Common myeloid progenitor, CD34-positive (primary cell): ENCODE measurements around the gene RGS2.

ENCODE experiments used
- CTCF ChIA-PET: fragments of 350-600 bp; sonication (Branson Sonifier 250); formaldehyde crosslinking; loops from one replicate; lab custom pipeline; 2021; ENCODE audit warnings: antibody characterized with exemption; lab: Charles Lee
- POLR2A ChIA-PET: fragments of 350-600 bp; sonication (Branson Sonifier 250); formaldehyde crosslinking; loops from one replicate; lab custom pipeline; 2021; ENCODE audit warnings: antibody characterized with exemption; lab: Charles Lee
- DNase-seq, 3 donors: peaks; one replicate each; pipeline versions ENCODE4 v3.0.0 to v3.0.0-alpha.2; 2013
- H3K27ac ChIP-seq, 2 experiments: 1 replicate in 1 of 2; 2 replicates in 1 of 2; pipeline ENCODE4 v1.7.0; 2013; ENCODE audit warnings: inconsistent platforms in 2 of 2, low read length in 2 of 2, mild to moderate bottlenecking in 2 of 2, low read depth in 1 of 2, moderate library complexity in 1 of 2; ENCODE audit not compliant: severe bottlenecking in 2 of 2, insufficient read depth in 1 of 2, poor library complexity in 1 of 2
- H3K27me3 ChIP-seq, 5 experiments: replicated peaks in 2 of 5; 1 replicate in 3 of 5; 2 replicates in 2 of 5; pipeline versions ENCODE4 v1.6.1 to v1.7.0; 2013; ENCODE audit warnings: low read length in 4 of 5, mild to moderate bottlenecking in 2 of 5, moderate library complexity in 2 of 5, inconsistent platforms in 1 of 5; ENCODE audit not compliant: insufficient read depth in 5 of 5, control insufficient read depth in 4 of 5
- H3K36me3 ChIP-seq, 4 experiments: 1 replicate in 2 of 4; 2 replicates in 2 of 4; pipeline versions ENCODE4 v1.6.1 to v1.7.0; 2013; ENCODE audit warnings: low read length in 3 of 4, control low read depth in 1 of 4, mild to moderate bottlenecking in 1 of 4; ENCODE audit not compliant: control insufficient read depth in 4 of 4, insufficient read depth in 4 of 4
- H3K4me1 ChIP-seq, 4 experiments: 1 replicate in 3 of 4; 2 replicates in 1 of 4; pipeline versions ENCODE4 v1.6.1 to v1.7.1; 2013; ENCODE audit warnings: low read length in 3 of 4, mild to moderate bottlenecking in 3 of 4, control low read depth in 1 of 4, inconsistent platforms in 1 of 4, moderate library complexity in 1 of 4; ENCODE audit not compliant: control insufficient read depth in 4 of 4, insufficient read depth in 4 of 4; ENCODE audit errors: control extremely low read depth in 1 of 4
- H3K4me3 ChIP-seq, 7 experiments: 1 replicate in 4 of 7; 2 replicates in 3 of 7; pipeline versions ENCODE4 v1.5.1 to v1.7.0; 2013; ENCODE audit warnings: mild to moderate bottlenecking in 7 of 7, low read length in 6 of 7, moderate library complexity in 6 of 7, inconsistent platforms in 2 of 7, low read depth in 2 of 7, control low read depth in 1 of 7; ENCODE audit not compliant: insufficient read depth in 4 of 7, control insufficient read depth in 1 of 7; ENCODE audit errors: extremely low read depth in 1 of 7
- H3K9me3 ChIP-seq, 5 experiments: 1 replicate in 4 of 5; 2 replicates in 1 of 5; pipeline versions ENCODE4 v1.6.1 to v1.7.1; 2013; ENCODE audit warnings: low read length in 4 of 5, mild to moderate bottlenecking in 2 of 5, inconsistent platforms in 1 of 5, low read depth in 1 of 5, moderate library complexity in 1 of 5; ENCODE audit not compliant: control insufficient read depth in 4 of 5, insufficient read depth in 2 of 5; ENCODE audit errors: control extremely low read depth in 1 of 5
- WGBS: methylation state at CpG from one replicate; pipeline ENCODE4 v1.1.5; 2013; ENCODE audit not compliant: insufficient coverage; 5-methylcytosine and 5-hydroxymethylcytosine counted together

Gene RGS2

DNA sequence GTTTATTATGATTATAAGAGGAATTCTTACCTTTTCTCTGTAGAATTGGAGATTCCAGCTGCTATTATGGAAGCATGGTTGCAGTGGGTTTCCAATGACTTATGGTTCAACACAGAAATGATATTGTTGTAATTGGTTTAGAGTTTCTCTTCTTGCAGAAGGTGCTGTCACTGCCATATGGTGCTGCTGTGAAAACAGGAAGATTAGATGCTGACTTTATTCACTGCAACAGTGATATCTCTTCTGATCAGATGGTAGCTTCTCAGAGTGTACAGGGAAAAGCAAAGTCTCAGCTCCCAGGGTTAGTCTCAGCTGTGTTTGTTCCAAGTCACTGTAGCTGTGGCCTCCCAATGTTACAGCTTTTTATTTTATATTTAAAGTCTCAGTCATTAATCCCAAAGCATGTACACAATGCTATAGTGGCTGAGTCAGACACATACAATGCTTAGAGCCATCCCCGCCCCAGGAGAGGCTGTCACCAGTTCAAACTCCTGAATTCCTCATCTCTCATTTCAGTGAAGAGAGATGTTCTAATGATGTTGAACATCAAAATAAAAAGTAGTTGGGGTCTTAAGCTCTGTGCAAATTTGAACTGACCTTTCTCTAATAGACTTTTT, 42.7 kb upstream of the RGS2 start:
- Histone ChIP-seq H3K27me3 (no peaks in the 10 kb centered on the region), H3K4me3 (no peak overlapping the region), H3K4me1 (no peaks in the 10 kb centered on the region), H3K36me3 (no peaks in the 10 kb centered on the region), H3K27ac (no peak overlapping the region), H3K9me3 (no peaks in the 10 kb centered on the region)
- WGBS: no CpG with 5 or more reads among the region's 1 CpG
- peak in 1 of 3 donors; percentile 1 for DNase-seq
- ChIA-PET POLR2A (no interaction called here), CTCF (interaction anchor here (1.5 kb wide), 1 partner anchor 41 kb away, joined by 4 read pairs; no protein-coding TSS in a partner anchor)

DNA sequence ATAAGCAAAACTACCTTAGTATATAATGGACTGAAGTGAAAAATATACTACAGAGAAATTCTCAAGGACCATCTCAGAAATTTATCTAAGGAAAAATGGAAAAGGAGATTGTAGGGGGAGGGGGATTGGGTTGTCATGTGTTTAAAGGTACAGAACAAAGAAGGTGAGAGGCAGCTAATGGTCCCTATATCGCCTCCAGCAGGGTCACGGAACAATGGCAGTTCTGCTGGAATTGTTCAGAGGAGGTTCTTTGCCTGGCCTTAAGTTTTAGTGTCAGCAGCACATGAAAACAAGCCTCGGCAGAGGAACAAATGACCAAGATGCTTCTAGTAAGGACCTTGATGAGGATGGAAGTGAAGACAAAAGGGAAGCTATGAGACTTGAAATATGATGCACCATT, 42.0 kb upstream of the RGS2 start:
- Histone ChIP-seq H3K4me3 (no peak overlapping the region), H3K4me1 (no peaks in the 10 kb centered on the region), H3K27me3 (no peaks in the 10 kb centered on the region), H3K36me3 (no peaks in the 10 kb centered on the region), H3K27ac (no peak overlapping the region), H3K9me3 (no peaks in the 10 kb centered on the region)
- CTCF ChIA-PET: no interaction called here
- no peak for DNase-seq
- 100% methylated on average over 3 of the region's 3 CpGs for WGBS
- POLR2A ChIA-PET: no interaction called here

DNA sequence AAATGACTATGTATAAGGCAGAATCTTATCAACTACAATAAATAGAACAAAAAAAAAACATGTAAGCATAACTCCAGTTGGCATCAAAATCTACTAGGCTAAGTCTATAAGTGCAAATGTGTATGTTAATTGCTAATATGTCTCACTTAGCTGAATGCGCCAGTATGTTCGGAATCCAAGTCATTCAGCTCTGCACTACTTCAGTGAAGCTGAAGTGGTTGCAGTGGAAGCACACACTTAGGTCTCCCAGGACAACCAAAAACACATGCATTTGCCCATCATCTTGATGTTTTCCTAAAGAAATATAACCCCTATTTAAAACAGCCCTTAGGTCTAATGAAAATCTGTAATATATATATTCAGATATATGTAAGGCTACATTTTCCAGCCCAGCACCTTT, 41.0 kb upstream of the RGS2 start:
- ChIA-PET POLR2A (no interaction called here), CTCF (no interaction called here)
- DNase-seq: no peak

DNA sequence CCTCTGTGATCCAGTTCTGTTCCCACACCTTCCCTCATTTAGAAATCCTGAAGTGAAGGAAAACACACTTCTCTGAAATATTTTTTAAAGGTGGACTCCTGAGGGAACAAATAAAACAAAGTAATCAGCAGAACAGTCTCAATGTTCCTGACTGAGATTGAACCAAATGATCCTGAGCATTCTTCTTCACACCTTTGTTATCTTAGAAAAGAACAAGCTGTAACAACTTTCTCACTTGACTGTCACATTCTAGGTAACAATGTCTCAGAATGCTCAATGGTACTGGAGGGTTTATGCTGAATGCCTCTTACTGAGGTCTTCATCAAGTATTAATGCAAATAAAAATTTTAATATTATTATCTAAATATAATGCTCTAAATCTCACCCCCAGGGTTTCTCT, 40.4 kb upstream of the RGS2 start:
- no peaks in the 10 kb centered on the region for H3K9me3 ChIP-seq
- POLR2A ChIA-PET: no interaction called here
- H3K27me3 ChIP-seq: no peaks in the 10 kb centered on the region
- no peaks in the 10 kb centered on the region for H3K36me3 ChIP-seq
- no peak for DNase-seq
- CTCF ChIA-PET: no interaction called here
- H3K4me3 ChIP-seq: no peak overlapping the region
- no peaks in the 10 kb centered on the region for H3K4me1 ChIP-seq
- H3K27ac ChIP-seq: no peak overlapping the region

More for the DNA sequence above, 41.0 kb upstream of the RGS2 start:
- 100% methylated on average over 1 of the region's 2 CpGs for WGBS
- Histone ChIP-seq H3K36me3 (no peaks in the 10 kb centered on the region), H3K27me3 (no peaks in the 10 kb centered on the region), H3K4me1 (no peaks in the 10 kb centered on the region), H3K27ac (no peak overlapping the region), H3K4me3 (no peak overlapping the region), H3K9me3 (no peaks in the 10 kb centered on the region)

DNA sequence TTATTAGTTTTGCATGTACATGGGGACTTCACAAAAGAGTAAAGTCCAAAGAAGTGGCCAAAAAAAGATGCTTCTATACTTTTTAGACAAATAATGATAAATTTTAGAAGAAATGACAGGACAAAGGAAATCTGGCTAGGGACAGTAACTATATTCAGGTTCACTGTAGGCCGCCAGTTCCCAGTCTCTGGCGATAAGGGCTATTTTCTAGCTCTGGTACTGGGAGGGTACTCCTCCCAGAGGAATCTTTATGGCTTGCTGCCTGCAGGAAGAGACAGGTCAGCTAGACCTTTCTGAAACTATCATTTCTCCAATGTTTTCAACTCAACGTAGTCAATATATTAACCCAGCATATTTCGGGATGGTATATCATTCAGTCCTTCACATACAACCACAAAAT, 37.5 kb upstream of the RGS2 start:
- no peak overlapping the region for H3K27ac ChIP-seq
- no peaks in the 10 kb centered on the region for H3K9me3 ChIP-seq
- H3K4me1 ChIP-seq: no peaks in the 10 kb centered on the region
- DNase-seq: no peak
- no peak overlapping the region for H3K4me3 ChIP-seq
- ChIA-PET POLR2A (no interaction called here), CTCF (no interaction called here)
- no peaks in the 10 kb centered on the region for H3K36me3 ChIP-seq
- no peaks in the 10 kb centered on the region for H3K27me3 ChIP-seq
- WGBS: 92% methylated on average over 2 of the region's 4 CpGs

DNA sequence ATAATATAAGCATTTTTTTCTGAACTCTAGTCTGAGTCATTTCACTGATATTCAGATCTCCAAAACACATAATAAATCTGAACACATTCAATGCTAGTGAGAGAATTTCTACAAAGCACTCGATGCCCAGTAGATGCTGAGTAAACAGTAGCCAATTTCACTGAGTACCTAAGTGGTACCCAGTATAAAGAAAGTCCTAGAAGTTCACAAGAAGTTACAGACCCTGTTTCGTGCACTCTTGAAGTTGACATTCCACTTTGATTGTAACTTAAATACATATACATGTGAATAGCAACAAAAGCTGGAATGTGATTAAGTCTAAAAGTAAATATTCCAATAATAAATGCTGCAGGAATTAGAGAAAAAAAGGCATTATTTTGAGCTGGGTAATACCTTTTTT, 33.2 kb upstream of the RGS2 start:
- no peaks in the 10 kb centered on the region for H3K36me3 ChIP-seq
- H3K4me3 ChIP-seq: no peak overlapping the region
- H3K4me1 ChIP-seq: no peaks in the 10 kb centered on the region
- H3K27me3 ChIP-seq: no peaks in the 10 kb centered on the region
- CTCF ChIA-PET: interaction anchor here (0.6 kb wide), 1 partner anchor 56 kb away, joined by 3 read pairs; no protein-coding TSS in a partner anchor
- H3K27ac ChIP-seq: no peak overlapping the region
- no CpG with 5 or more reads among the region's 2 CpGs for WGBS
- POLR2A ChIA-PET: no interaction called here
- H3K9me3 ChIP-seq: no peaks in the 10 kb centered on the region
- no peak for DNase-seq

DNA sequence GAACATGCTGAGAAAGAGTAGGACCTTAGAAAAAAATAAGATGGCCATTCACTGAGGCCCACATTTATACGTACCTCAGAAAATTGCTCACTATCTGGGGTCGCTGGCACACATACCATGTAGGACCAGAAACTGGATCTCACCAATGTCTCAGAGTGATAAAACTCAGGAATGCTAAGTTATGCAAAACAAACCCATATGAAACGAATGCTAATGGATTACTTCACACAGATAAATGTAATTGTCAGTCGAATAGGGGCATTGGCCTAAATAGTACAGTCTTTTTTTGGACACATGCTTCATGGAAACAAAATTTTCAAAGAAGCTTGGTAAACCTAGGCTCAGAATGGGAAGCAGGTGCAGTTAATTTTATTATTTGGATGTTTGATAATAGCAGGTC, 32.6 kb upstream of the RGS2 start:
- ChIA-PET POLR2A (no interaction called here), CTCF (no interaction called here)
- WGBS: 96% methylated on average over 3 of the region's 4 CpGs
- no peaks in the 10 kb centered on the region for H3K36me3 ChIP-seq
- no peaks in the 10 kb centered on the region for H3K27me3 ChIP-seq
- no peak for DNase-seq
- H3K4me1 ChIP-seq: no peaks in the 10 kb centered on the region
- H3K27ac ChIP-seq: no peak overlapping the region
- no peak overlapping the region for H3K4me3 ChIP-seq
- no peaks in the 10 kb centered on the region for H3K9me3 ChIP-seq
